ENCODE measurements around the gene ALDH8A1. TPM values are rescaled to one million over a fixed set of nuclear protein-coding genes. Genes with fewer than 3 reads are reported as not detected.

The ALDH8A1 gene
- total RNA-seq, 1 experiment from 2014 or later: not detected

DNA sequence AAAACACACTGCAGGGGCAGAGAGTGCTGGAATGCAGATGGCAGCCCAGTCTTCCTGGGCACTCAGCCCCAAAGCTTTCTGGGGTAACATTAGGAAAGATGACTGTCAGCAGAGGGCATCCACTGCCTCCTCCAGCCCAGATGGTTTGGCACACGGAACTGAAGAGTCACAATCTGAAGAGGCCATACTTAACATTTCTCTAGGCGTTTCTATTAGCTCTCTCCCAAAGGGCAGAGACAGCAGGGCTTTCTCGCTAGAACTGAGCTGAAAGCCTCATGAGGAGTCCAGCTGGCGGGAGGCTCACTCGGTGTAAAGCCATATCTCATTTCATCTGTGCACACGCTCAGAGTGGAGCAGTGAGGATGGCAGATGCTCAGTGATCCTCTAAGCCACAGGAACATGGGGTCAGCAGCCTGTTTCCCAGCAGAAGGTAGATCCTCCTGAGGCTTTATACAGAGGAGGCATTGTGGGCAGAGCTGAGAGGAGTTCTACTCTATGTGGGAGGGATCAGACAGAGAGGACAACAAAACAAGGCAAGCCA lies 28.1 kb downstream of the ALDH8A1 start:
- Histone ChIP-seq H3K23ac (ENCODE audit: insufficient read length, low read depth, low read length) (no peak overlapping the region), H2AFZ (ENCODE audit: low read length) (no peak overlapping the region), H4K20me1 (ENCODE audit: control insufficient read depth, insufficient read depth, insufficient read length) (no peaks in the 10 kb centered on the region), H4K5ac (ENCODE audit: insufficient read length, low read depth, low read length) (no peak overlapping the region), H3K9ac (ENCODE audit: extremely low read depth, insufficient read length, low read length) (no peak overlapping the region), H2BK20ac (ENCODE audit: low read depth, low read length, poor library complexity, severe bottlenecking) (no peak overlapping the region), H2AK5ac (ENCODE audit: insufficient read length, low read length) (no peak overlapping the region), H3K23me2 (ENCODE audit: insufficient read length, low read depth, low read length, poor library complexity, severe bottlenecking) (no peaks in the 10 kb centered on the region), H3K27ac (ENCODE audit: insufficient read length, low read depth, low read length) (no peak overlapping the region), H3K4ac (ENCODE audit: low read depth, low read length) (no peak overlapping the region), H3K27me3 (ENCODE audit: insufficient read depth, low read length) (no peaks in the 10 kb centered on the region), H2BK15ac (ENCODE audit: low read depth, low read length) (no peak overlapping the region), H2BK120ac (ENCODE audit: low read depth, low read length, poor library complexity, severe bottlenecking) (no peak overlapping the region), H3K56ac (ENCODE audit: insufficient read length, low read depth, low read length) (no peak overlapping the region), H3K4me2 (ENCODE audit: insufficient read depth, insufficient read length, low read length) (no peak overlapping the region), H3K14ac (ENCODE audit: insufficient read depth, low read length) (no peak overlapping the region), H3K79me1 (ENCODE audit: insufficient read depth, low read depth, low read length, poor library complexity, severe bottlenecking) (no peaks in the 10 kb centered on the region), H3K18ac (ENCODE audit: insufficient read length, low read depth, low read length) (no peak overlapping the region), H4K91ac (ENCODE audit: insufficient read length, low read depth, low read length) (no peak overlapping the region), H3K4me1 (ENCODE audit: insufficient read depth, low read length) (no peaks in the 10 kb centered on the region; the same call in 1 of the 2 replicates), H4K8ac (replicated peaks; ENCODE audit: insufficient read length, low read depth, low read length) (no peak overlapping the region), H3K9me3 (ENCODE audit: control insufficient read depth, low read depth, low read length) (no peaks in the 10 kb centered on the region), H3T11ph (ENCODE audit: low read length) (no peak overlapping the region), H2BK5ac (ENCODE audit: insufficient read length, low read length) (no peak overlapping the region), H3K79me2 (ENCODE audit: insufficient read depth, low read length) (no peaks in the 10 kb centered on the region), H2BK12ac (ENCODE audit: insufficient read length, low read depth, low read length) (no peak overlapping the region)
- no peaks in the 10 kb centered on the region for H3K36me3 Mint-ChIP-seq (ENCODE audit: insufficient read depth in 1 of 3, low read depth in 3 of 3)
- H3K27ac Mint-ChIP-seq: no peak overlapping the region
- peaks cover 10 to 11% of the 10 kb centered on the region in 2 experiments for H3K4me1 Mint-ChIP-seq
- no peak overlapping the region for H3K4me3 Mint-ChIP-seq
- WGBS (ENCODE audit: extremely low coverage, insufficient read length, low lambda C conversion rate): no CpG with 5 or more reads among the region's 6 CpGs
- no peaks in the 10 kb centered on the region; the same call in 1 of the 2 replicates for H3K27me3 Mint-ChIP-seq (ENCODE audit: low read depth)
- DNase-seq: no peak
- TF ChIP-seq, protein P1, sequence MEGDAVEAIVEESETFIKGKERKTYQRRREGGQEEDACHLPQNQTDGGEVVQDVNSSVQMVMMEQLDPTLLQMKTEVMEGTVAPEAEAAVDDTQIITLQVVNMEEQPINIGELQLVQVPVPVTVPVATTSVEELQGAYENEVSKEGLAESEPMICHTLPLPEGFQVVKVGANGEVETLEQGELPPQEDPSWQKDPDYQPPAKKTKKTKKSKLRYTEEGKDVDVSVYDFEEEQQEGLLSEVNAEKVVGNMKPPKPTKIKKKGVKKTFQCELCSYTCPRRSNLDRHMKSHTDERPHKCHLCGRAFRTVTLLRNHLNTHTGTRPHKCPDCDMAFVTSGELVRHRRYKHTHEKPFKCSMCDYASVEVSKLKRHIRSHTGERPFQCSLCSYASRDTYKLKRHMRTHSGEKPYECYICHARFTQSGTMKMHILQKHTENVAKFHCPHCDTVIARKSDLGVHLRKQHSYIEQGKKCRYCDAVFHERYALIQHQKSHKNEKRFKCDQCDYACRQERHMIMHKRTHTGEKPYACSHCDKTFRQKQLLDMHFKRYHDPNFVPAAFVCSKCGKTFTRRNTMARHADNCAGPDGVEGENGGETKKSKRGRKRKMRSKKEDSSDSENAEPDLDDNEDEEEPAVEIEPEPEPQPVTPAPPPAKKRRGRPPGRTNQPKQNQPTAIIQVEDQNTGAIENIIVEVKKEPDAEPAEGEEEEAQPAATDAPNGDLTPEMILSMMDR (conservative IDR thresholded peaks at IDR 0.05): no peak
- no peaks in the 10 kb centered on the region; a peak in 1 of 5 replicates for H3K9me3 Mint-ChIP-seq
